A549 (cell line): Measurements from ENCODE around the gene CFAP298. TPM values are rescaled to one million over a fixed set of nuclear protein-coding genes. Genes with fewer than 3 reads are reported as not detected.

Source experiments
- ATAC-seq, 2 experiments: fragments of 200-7000 bp in 1 of 2; fragments of >200 bp in 1 of 2; cut with Nextera tagmentation in 1 of 2; cut with Tn5 transposase in 1 of 2; 3 replicates each; pipeline versions ENCODE4 v1.8.0 to v1.9.1; 2018 to 2020; ENCODE audit warnings: mild to moderate bottlenecking in 1 of 2, moderate library complexity in 1 of 2
- CTCF ChIA-PET: fragments of 300-600 bp; sonication (Branson Sonifier 250); formaldehyde crosslinking; extraction: SDS; loops from one replicate; lab custom pipeline; 2021; ENCODE audit warnings: antibody characterized with exemption, inconsistent platforms; lab: Yijun Ruan, JAX
- POLR2A ChIA-PET: fragments of 350-600 bp; formaldehyde crosslinking; extraction: SDS; loops from one replicate; lab custom pipeline; 2021; ENCODE audit warnings: antibody characterized with exemption, inconsistent platforms; lab: Yijun Ruan, JAX
- DNase-seq, 2 experiments: peaks; one replicate each; pipeline versions ENCODE4 v3.0.0 to v3.0.0-alpha.2; 2011 to 2016; ENCODE audit warnings: low read depth in 1 of 2, low spot score in 1 of 2
- FAIRE-seq: peaks from 2 replicates; lab custom pipeline; 2011; peaks lifted over from hg19 to GRCh38; lab: Jason Lieb, UNC
- H3K27ac ChIP-seq, 2 experiments: fragments of >200 bp; sonication (Bioruptor Twin); formaldehyde crosslinking; 3 replicates each; pipeline ENCODE4 v1.5.1; 2016 to 2017
- H3K4me1 ChIP-seq: fragments of >200 bp; sonication (Bioruptor Twin); formaldehyde crosslinking; 3 replicates; pipeline ENCODE4 v1.6.1; 2016
- H3K4me2 ChIP-seq: fragments of >200 bp; sonication (Bioruptor Twin); formaldehyde crosslinking; 3 replicates; pipeline ENCODE4 v1.6.1; 2016
- H3K4me3 ChIP-seq: fragments of >200 bp; sonication (Bioruptor Twin); formaldehyde crosslinking; 3 replicates; pipeline ENCODE4 v1.5.1; 2016
- H3K9me3 ChIP-seq: fragments of >200 bp; sonication (Bioruptor Twin); formaldehyde crosslinking; 3 replicates; pipeline ENCODE4 v1.6.1; 2016
- CEBPB ChIP-seq, 2 experiments: fragments of >200 bp in 1 of 2; sonication (Bioruptor Twin) in 1 of 2; formaldehyde crosslinking in 1 of 2; IDR thresholded peaks; 2 replicates each; pipeline ENCODE4 v1.6.1; 2012 to 2016
- CHD2 ChIP-seq: fragments of 150-350 bp; IDR thresholded peaks from 2 replicates; pipeline ENCODE4 v1.6.1; 2014; ENCODE audit warnings: low read length; ENCODE audit not compliant: partially characterized antibody
- EHF ChIP-seq: fragments of 250-450 bp; sonication (Bioruptor Pico); IDR thresholded peaks from 2 replicates; pipeline ENCODE4 v1.5.0; 2020; ENCODE audit warnings: mild to moderate bottlenecking
- FOSL2 ChIP-seq, 2 experiments: fragments of 450-650 bp in 1 of 2; fragments of >200 bp in 1 of 2; sonication (Bioruptor Twin) in 1 of 2; formaldehyde crosslinking; IDR thresholded peaks; 2 replicates each; pipeline versions ENCODE4 v1.5.0 to v1.6.1; 2016 to 2020; ENCODE audit warnings: mild to moderate bottlenecking in 1 of 2, moderate library complexity in 1 of 2
- FOXS1 ChIP-seq: fragments of 250-450 bp; sonication (Bioruptor Pico); IDR thresholded peaks from 2 replicates; pipeline ENCODE4 v1.5.0; 2020; ENCODE audit warnings: mild to moderate bottlenecking, moderate library complexity
- GATA3 ChIP-seq: IDR thresholded peaks from 2 replicates; pipeline ENCODE4 v1.6.1; 2012; ENCODE audit warnings: borderline replicate concordance
- HOXA7 ChIP-seq: fragments of 250-450 bp; sonication (Bioruptor Pico); IDR thresholded peaks from 2 replicates; pipeline ENCODE4 v1.5.0; 2020; ENCODE audit warnings: mild to moderate bottlenecking, moderate library complexity
- HOXB13 ChIP-seq: fragments of 250-450 bp; sonication (Bioruptor Pico); IDR thresholded peaks from 2 replicates; pipeline ENCODE4 v1.5.0; 2020; ENCODE audit warnings: low read depth, mild to moderate bottlenecking, moderate library complexity
- HOXB5 ChIP-seq: fragments of 250-450 bp; sonication (Bioruptor Pico); IDR thresholded peaks from 2 replicates; pipeline ENCODE4 v1.5.0; 2020; ENCODE audit warnings: mild to moderate bottlenecking, moderate library complexity
- JUN ChIP-seq, 2 experiments: fragments of >200 bp; sonication (Bioruptor Twin); formaldehyde crosslinking; IDR thresholded peaks; 2 replicates in 1 of 2; 3 replicates in 1 of 2; pipeline ENCODE4 v1.6.1; 2016 to 2017
- KDM1A ChIP-seq: fragments of 200-600 bp; sonication (generic); IDR thresholded peaks from 2 replicates; pipeline ENCODE4 v1.6.1; 2016; ENCODE audit warnings: low read depth, mild to moderate bottlenecking
- MYC ChIP-seq: IDR thresholded peaks from 2 replicates; pipeline ENCODE4 v1.6.1; 2012; ENCODE audit warnings: mild to moderate bottlenecking, inconsistent platforms, low read length, improper control_type of control experiment, borderline replicate concordance
- PHF8 ChIP-seq: fragments of 200-600 bp; sonication (generic); IDR thresholded peaks from 2 replicates; pipeline ENCODE4 v1.6.1; 2016; ENCODE audit warnings: low read depth, mild to moderate bottlenecking, antibody characterized with exemption, moderate library complexity, borderline replicate concordance
- RAD21 ChIP-seq, 2 experiments: fragments of >200 bp in 1 of 2; sonication (Bioruptor Twin) in 1 of 2; formaldehyde crosslinking in 1 of 2; IDR thresholded peaks in 1 of 2; conservative IDR thresholded peaks in 1 of 2; 2 replicates in 1 of 2; 3 replicates in 1 of 2; pipeline ENCODE4 v1.6.1; 2012 to 2018; ENCODE audit warnings: inconsistent platforms in 1 of 2
- TP53 ChIP-seq: fragments of 250-450 bp; sonication (Bioruptor Pico); IDR thresholded peaks from 2 replicates; pipeline ENCODE4 v1.5.0; 2021; ENCODE audit warnings: mild to moderate bottlenecking, moderate library complexity
- ZC3H11A ChIP-seq: fragments of 450-650 bp; IDR thresholded peaks from 2 replicates; pipeline ENCODE4 v1.6.1; 2014; ENCODE audit warnings: antibody characterized with exemption, mild to moderate bottlenecking
- ZNF302 ChIP-seq: fragments of 250-450 bp; sonication (Bioruptor Pico); IDR thresholded peaks from 2 replicates; pipeline ENCODE4 v1.9.0; 2021; ENCODE audit warnings: inconsistent platforms, mild to moderate bottlenecking, moderate library complexity
- WGBS: methylation state at CpG from one replicate; pipeline ENCODE4 v1.1.6; 2017; ENCODE audit errors: missing lambda C conversion rate; 5-methylcytosine and 5-hydroxymethylcytosine counted together
- polyA plus RNA-seq, 4 experiments: library from polyadenylated mRNA; depleted of rRNA in 3 of 4; stranded (reverse); fragments of >200 nt; fragmentation: RNase III in 1 of 4; extraction: RNeasy Plus Mini Kit Qiagen cat#74134 plus additional on column Dnase treatment in 1 of 4; gene quantifications; 2 replicates in 3 of 4; 3 replicates in 1 of 4; pipeline ENCODE4 v1.2.3, GENCODE V29; 2011 to 2017
- TF ChIP-seq, protein P1 (sequence below): fragments of 200-600 bp; sonication (generic); IDR thresholded peaks from 2 replicates; pipeline ENCODE4 v1.6.1; 2016; ENCODE audit warnings: antibody characterized with exemption, mild to moderate bottlenecking, moderate library complexity
- TF ChIP-seq, protein P2 (sequence below): fragments of 250-450 bp; sonication (Bioruptor Pico); IDR thresholded peaks from 2 replicates; pipeline ENCODE4 v1.5.0; 2021; ENCODE audit warnings: mild to moderate bottlenecking, moderate library complexity, borderline replicate concordance
- TF ChIP-seq, protein P3 (sequence below): fragments of 450-650 bp; IDR thresholded peaks from 2 replicates; pipeline ENCODE4 v1.6.1; 2014; ENCODE audit warnings: antibody characterized with exemption

Gene CFAP298
- polyA plus RNA-seq, 2 of the 4 experiments (the other 2 are of a cell fraction), result 35.6 to 42.3 TPM

DNA sequence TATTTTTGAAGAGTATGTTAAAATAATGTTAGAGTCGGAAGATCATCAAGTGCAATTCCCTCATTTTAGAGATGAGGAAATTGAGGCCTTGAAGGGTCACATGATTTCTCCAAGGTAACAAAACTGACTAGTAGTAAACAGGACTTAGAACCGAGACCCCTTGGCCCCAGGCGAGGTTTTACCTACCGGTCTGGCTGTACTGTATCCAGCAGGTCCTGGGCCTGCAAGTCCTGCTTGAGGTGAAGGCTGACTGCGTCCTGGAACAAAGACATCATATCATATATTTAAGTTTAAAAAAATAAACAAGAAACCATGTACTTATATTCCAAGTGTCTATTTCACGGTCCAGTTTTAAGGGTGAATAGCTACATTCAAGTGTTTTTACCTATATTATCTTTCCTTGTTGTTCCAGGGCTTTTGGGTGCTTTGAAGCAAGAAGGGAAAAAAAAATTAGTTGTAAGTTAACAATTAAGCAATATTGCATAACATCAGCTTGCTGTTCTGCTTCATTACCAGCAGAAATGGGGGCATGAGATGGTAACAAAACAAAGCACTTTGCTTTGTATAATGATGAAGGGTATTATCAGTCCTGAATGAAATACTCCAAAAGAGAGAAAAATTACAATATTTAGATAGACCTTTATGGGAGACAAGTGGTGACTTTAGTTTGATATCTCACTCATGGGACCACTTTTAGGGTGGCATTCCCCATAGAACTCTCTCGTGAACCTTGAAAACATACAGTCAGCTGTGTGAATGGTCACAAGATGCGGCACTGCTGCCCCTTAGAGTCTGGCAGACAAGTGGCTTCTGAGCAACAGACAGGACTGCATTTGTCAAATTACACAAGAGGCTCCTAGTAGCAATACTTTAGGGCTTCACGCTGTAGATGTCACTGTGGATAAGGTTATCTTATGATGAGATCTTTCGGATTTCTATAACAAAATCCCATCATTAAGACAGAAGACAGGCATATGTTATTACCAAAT is 29.8 kb upstream of the CFAP298 start:
- 81% methylated on average over 10 of the region's 10 CpGs for WGBS
- Histone ChIP-seq H3K27ac (no peak overlapping the region), H3K4me1 (no peaks in the 10 kb centered on the region), H3K4me3 (no peak overlapping the region), H3K4me2 (no peak overlapping the region), H3K9me3 (no peaks in the 10 kb centered on the region)
- ChIA-PET CTCF (no interaction called here), POLR2A (no interaction called here)
- DNase-seq (peak in 1 of 2 experiments; percentile 2), ATAC-seq (no peak), FAIRE-seq (no peak)
- TF ChIP-seq HOXA7 (CRISPR knock-in tag) (no peak), CHD2 (no peak), CEBPB (IDR thresholded peaks at IDR 0.05) (no peak), FOSL2 (IDR thresholded peaks at IDR 0.05) (no peak), FOSL2 (CRISPR knock-in tag; IDR thresholded peaks at IDR 0.05) (no peak), ZNF302 (CRISPR knock-in tag) (no peak), MYC (no peak), GATA3 (no peak), ZC3H11A (no peak), JUN (IDR thresholded peaks at IDR 0.05) (no peak), TP53 (CRISPR knock-in tag) (no peak), KDM1A (no peak), EHF (CRISPR knock-in tag) (no peak), FOXS1 (CRISPR knock-in tag) (no peak), PHF8 (no peak), RAD21 (conservative IDR thresholded peaks at IDR 0.05 in 1 of 2, IDR thresholded peaks at IDR 0.05 in 1 of 2) (no peak), HOXB5 (CRISPR knock-in tag) (no peak), HOXB13 (no peak)
- TF ChIP-seq, protein P1, sequence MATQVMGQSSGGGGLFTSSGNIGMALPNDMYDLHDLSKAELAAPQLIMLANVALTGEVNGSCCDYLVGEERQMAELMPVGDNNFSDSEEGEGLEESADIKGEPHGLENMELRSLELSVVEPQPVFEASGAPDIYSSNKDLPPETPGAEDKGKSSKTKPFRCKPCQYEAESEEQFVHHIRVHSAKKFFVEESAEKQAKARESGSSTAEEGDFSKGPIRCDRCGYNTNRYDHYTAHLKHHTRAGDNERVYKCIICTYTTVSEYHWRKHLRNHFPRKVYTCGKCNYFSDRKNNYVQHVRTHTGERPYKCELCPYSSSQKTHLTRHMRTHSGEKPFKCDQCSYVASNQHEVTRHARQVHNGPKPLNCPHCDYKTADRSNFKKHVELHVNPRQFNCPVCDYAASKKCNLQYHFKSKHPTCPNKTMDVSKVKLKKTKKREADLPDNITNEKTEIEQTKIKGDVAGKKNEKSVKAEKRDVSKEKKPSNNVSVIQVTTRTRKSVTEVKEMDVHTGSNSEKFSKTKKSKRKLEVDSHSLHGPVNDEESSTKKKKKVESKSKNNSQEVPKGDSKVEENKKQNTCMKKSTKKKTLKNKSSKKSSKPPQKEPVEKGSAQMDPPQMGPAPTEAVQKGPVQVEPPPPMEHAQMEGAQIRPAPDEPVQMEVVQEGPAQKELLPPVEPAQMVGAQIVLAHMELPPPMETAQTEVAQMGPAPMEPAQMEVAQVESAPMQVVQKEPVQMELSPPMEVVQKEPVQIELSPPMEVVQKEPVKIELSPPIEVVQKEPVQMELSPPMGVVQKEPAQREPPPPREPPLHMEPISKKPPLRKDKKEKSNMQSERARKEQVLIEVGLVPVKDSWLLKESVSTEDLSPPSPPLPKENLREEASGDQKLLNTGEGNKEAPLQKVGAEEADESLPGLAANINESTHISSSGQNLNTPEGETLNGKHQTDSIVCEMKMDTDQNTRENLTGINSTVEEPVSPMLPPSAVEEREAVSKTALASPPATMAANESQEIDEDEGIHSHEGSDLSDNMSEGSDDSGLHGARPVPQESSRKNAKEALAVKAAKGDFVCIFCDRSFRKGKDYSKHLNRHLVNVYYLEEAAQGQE, result no peak
- TF ChIP-seq, protein P2, sequence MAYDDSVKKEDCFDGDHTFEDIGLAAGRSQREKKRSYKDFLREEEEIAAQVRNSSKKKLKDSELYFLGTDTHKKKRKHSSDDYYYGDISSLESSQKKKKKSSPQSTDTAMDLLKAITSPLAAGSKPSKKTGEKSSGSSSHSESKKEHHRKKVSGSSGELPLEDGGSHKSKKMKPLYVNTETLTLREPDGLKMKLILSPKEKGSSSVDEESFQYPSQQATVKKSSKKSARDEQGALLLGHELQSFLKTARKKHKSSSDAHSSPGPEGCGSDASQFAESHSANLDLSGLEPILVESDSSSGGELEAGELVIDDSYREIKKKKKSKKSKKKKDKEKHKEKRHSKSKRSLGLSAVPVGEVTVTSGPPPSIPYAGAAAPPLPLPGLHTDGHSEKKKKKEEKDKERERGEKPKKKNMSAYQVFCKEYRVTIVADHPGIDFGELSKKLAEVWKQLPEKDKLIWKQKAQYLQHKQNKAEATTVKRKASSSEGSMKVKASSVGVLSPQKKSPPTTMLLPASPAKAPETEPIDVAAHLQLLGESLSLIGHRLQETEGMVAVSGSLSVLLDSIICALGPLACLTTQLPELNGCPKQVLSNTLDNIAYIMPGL (CRISPR knock-in tag), result no peak
- TF ChIP-seq, protein P3, sequence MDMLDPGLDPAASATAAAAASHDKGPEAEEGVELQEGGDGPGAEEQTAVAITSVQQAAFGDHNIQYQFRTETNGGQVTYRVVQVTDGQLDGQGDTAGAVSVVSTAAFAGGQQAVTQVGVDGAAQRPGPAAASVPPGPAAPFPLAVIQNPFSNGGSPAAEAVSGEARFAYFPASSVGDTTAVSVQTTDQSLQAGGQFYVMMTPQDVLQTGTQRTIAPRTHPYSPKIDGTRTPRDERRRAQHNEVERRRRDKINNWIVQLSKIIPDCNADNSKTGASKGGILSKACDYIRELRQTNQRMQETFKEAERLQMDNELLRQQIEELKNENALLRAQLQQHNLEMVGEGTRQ, result no peak
